Transverse colon (tissue), 4 donors: Measurements from ENCODE around the gene DHTKD1. TPM values are rescaled to one million over a fixed set of nuclear protein-coding genes. Genes with fewer than 3 reads are reported as not detected.

Source experiments
- DNase-seq: peaks from one replicate; pipeline ENCODE4 v3.0.0-alpha.2; 2019
- H3K27ac ChIP-seq, 4 donors: fragments of 200-600 bp; sonication (generic); 2 replicates each; pipeline ENCODE4 v1.5.1; 2016 to 2018; ENCODE audit warnings: inconsistent platforms in 4 of 4
- H3K27me3 ChIP-seq: fragments of 200-600 bp; sonication (generic); 2 replicates; pipeline ENCODE4 v1.5.1; 2017; ENCODE audit warnings: inconsistent platforms
- H3K36me3 ChIP-seq, 4 donors: fragments of 200-600 bp; sonication (generic); 2 replicates each; pipeline ENCODE4 v1.5.1; 2017 to 2019; ENCODE audit warnings: inconsistent platforms in 4 of 4
- H3K4me1 ChIP-seq, 4 donors: fragments of 200-600 bp; sonication (generic); 2 replicates each; pipeline ENCODE4 v1.5.1; 2017 to 2020; ENCODE audit warnings: inconsistent platforms in 4 of 4
- H3K4me3 ChIP-seq, 4 donors: fragments of 200-600 bp; sonication (generic); 1 replicate in 1 of 4; 2 replicates in 3 of 4; pipeline versions ENCODE4 v1.5.1 to v1.6.1; 2017 to 2019; ENCODE audit warnings: inconsistent platforms in 4 of 4
- H3K9me3 ChIP-seq, 2 donors: fragments of 200-600 bp; sonication (generic); 2 replicates each; pipeline ENCODE4 v1.5.1; 2017 to 2019; ENCODE audit warnings: inconsistent platforms in 2 of 2
- EP300 ChIP-seq: sonication (generic); formaldehyde crosslinking; IDR thresholded peaks from one replicate; pipeline ENCODE4 v1.6.1; 2017; ENCODE audit warnings: antibody characterized with exemption, low read depth
- POLR2A ChIP-seq: fragments of 450-650 bp; IDR thresholded peaks from one replicate; pipeline ENCODE4 v1.6.1; 2016; ENCODE audit warnings: antibody characterized with exemption, mild to moderate bottlenecking, moderate library complexity
- POLR2AphosphoS5 ChIP-seq, 3 donors: sonication (generic); formaldehyde crosslinking; IDR thresholded peaks; one replicate each; pipeline ENCODE4 v1.6.1; 2016; ENCODE audit warnings: antibody characterized with exemption in 3 of 3
- WGBS, 2 donors: methylation state at CpG; one replicate each; pipeline ENCODE4 v1.1.5; 2018; ENCODE audit warnings: low coverage in 1 of 2; 5-methylcytosine and 5-hydroxymethylcytosine counted together
- in situ Hi-C, 4 donors: fragments of 200-750 bp; cut with MboI; loops; one replicate each; pipeline versions ENCODE4 v1.15.0 to v1.15.1; 2017; ENCODE audit warnings: low sequenced_read_pairs in 3 of 4, low pct_ligation_motif_present in 1 of 4, low pct_unique_long_range_greater_than_20kb in 1 of 4
- intact Hi-C: fragments of 100-400 bp; cut with DNase I; formaldehyde crosslinking; loops from one replicate; pipeline ENCODE4 v1.15.1; 2023; ENCODE audit warnings: low total_unique reads
- total RNA-seq, 4 donors: library from RNA; depleted of rRNA; stranded (reverse); fragments of >200 nt; gene quantifications; one replicate each; pipeline ENCODE4 v1.1.0, GENCODE V29; 2016
- TF ChIP-seq, protein P1 (sequence below), 5 experiments: fragments of 200-600 bp in 3 of 5; fragments of 450-650 bp in 2 of 5; sonication (generic) in 3 of 5; IDR thresholded peaks; 1 replicate in 2 of 5; 2 replicates in 3 of 5; pipeline ENCODE4 v1.5.1; 2016 to 2017; ENCODE audit warnings: antibody characterized with exemption in 5 of 5, inconsistent platforms in 3 of 5, mild to moderate bottlenecking in 2 of 5, moderate library complexity in 1 of 5

DHTKD1 gene
- total RNA-seq, 4 donors from 2014 or later: 7.0 to 29.5 (median 13.0) TPM

DNA sequence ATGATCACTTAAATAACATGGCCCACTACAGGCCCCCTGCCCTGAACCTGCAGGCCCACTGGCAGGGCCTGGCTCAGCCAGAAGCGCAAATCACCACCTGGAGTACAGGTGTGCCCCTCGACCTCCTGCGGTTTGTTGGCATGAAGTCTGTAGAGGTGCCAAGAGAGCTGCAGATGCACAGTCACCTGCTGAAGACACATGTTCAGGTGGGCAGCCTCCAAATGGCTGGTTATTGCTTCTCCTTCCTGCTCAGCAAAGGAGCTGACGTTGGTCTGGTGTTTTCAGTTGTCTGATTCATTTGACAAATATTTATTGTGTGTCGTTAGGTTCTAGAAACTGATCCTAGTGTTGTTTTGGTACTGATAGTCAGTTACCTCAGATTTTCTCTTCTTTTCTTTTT lies 29.0 kb downstream of the DHTKD1 start:
- peak; percentile 32 for DNase-seq
- no peaks in the 10 kb centered on the region for H3K4me1 ChIP-seq
- intact Hi-C loops (no loop called here), in situ Hi-C loops (no loop called here)
- H3K27ac ChIP-seq: peak overlapping the region in 3 of 4 donors; percentile 0 to 32 (median 5)
- H3K36me3 ChIP-seq: peaks cover 0 to 42% (median 11%) of the 10 kb centered on the region in 4 donors
- no peak overlapping the region for H3K4me3 ChIP-seq
- WGBS, 2 donors: 56% methylated on average over 5 of the region's 5 CpGs; no CpG with 5 or more reads in 1 of the 2 donors
- H3K9me3 ChIP-seq: no peaks in the 10 kb centered on the region
- TF ChIP-seq POLR2AphosphoS5 (IDR thresholded peaks at IDR 0.05) (peak in 1 of 3 donors; percentile 24), POLR2A (no peak)
- H3K27me3 ChIP-seq: no peaks in the 10 kb centered on the region

DNA sequence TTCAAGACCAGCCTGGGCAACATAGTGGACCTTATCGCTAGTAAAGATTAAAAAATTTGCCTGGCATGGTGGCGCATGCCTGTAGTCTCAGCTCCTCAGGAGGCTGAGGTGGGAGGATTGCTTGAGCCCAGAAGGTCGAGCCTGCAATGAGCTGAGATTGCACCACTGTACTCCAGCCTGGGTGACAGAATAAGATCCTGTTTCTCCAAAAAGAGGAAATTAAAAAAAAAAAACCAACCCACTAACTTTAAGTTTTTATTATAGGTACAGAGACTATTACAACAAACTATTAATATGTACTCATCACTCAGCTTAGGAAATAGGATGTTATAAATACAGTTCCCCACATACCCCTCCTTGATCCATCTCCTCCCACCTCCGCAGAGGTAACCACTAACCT lies 30.2 kb downstream of the DHTKD1 start:
- no peaks in the 10 kb centered on the region for H3K27me3 ChIP-seq
- TF ChIP-seq POLR2A (no peak), EP300 (no peak), POLR2AphosphoS5 (IDR thresholded peaks at IDR 0.05) (no peak)
- TF ChIP-seq, protein P1, sequence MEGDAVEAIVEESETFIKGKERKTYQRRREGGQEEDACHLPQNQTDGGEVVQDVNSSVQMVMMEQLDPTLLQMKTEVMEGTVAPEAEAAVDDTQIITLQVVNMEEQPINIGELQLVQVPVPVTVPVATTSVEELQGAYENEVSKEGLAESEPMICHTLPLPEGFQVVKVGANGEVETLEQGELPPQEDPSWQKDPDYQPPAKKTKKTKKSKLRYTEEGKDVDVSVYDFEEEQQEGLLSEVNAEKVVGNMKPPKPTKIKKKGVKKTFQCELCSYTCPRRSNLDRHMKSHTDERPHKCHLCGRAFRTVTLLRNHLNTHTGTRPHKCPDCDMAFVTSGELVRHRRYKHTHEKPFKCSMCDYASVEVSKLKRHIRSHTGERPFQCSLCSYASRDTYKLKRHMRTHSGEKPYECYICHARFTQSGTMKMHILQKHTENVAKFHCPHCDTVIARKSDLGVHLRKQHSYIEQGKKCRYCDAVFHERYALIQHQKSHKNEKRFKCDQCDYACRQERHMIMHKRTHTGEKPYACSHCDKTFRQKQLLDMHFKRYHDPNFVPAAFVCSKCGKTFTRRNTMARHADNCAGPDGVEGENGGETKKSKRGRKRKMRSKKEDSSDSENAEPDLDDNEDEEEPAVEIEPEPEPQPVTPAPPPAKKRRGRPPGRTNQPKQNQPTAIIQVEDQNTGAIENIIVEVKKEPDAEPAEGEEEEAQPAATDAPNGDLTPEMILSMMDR (IDR thresholded peaks at IDR 0.05): no peak
- no peak overlapping the region for H3K4me3 ChIP-seq
- intact Hi-C loops (no loop called here), in situ Hi-C loops (no loop called here)
- peaks cover 0 to 39% (median 13%) of the 10 kb centered on the region in 4 donors for H3K36me3 ChIP-seq
- no peak for DNase-seq
- H3K27ac ChIP-seq: no peak overlapping the region
- H3K9me3 ChIP-seq: no peaks in the 10 kb centered on the region
- H3K4me1 ChIP-seq: no peaks in the 10 kb centered on the region
- 60 to 85% methylated on average over 1 to 4 of the region's 4 CpGs for WGBS, 2 donors

DNA sequence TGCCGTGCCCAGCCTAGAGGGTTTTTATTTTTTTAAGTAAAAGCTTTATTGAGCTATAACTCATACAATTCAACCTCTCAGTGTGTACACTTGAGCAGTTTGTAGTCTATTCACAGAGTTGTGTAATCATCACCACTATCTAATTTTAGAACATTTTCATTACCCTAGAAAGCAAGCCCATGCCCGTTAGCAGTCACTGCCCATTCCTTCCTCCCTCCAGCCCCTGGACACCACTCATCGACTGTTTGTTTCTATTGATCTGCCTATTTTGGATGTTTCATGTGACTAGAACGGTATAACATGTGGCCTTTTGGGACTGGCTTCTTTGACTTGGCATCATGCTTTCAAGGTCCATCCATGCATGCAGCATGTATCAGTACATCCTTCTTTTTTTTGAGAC lies 35.0 kb downstream of the DHTKD1 start:
- no peaks in the 10 kb centered on the region for H3K9me3 ChIP-seq
- peaks cover 0 to 55% (median 22%) of the 10 kb centered on the region in 4 donors for H3K36me3 ChIP-seq
- no peak for DNase-seq
- TF ChIP-seq POLR2A: no peak
- TF ChIP-seq, protein P1 (IDR thresholded peaks at IDR 0.05): no peak
- TF ChIP-seq EP300: no peak
- no peak for TF ChIP-seq POLR2AphosphoS5 (IDR thresholded peaks at IDR 0.05)
- in situ Hi-C loops (no loop called here), intact Hi-C loops (no loop called here)
- H3K4me3 ChIP-seq: no peak overlapping the region
- WGBS, 2 donors: 79 to 85% methylated on average over 3 to 4 of the region's 4 CpGs
- H3K4me1 ChIP-seq: no peaks in the 10 kb centered on the region
- H3K27me3 ChIP-seq: no peaks in the 10 kb centered on the region
- H3K27ac ChIP-seq: no peak overlapping the region

DNA sequence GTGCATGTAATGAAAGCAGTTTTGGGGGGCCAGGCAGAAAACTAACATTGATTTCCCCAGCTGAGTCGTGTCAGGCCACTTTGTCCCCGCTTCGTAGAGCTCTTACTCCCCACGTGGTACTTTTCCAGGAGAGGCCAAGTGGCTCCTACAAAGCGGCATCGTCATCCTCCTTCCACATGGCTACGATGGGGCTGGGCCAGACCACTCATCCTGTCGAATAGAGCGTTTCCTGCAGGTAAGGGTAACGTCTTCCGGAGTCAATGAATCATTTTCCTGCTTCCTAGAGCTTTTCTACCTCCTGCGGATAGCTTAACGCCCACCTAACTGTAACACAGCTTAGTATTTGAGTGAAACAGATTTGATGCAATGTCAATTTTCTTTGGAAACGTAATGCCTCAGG lies 39.0 kb downstream of the DHTKD1 start:
- no peaks in the 10 kb centered on the region for H3K4me1 ChIP-seq
- TF ChIP-seq, protein P1 (IDR thresholded peaks at IDR 0.05): no peak
- TF ChIP-seq EP300 (no peak), POLR2AphosphoS5 (IDR thresholded peaks at IDR 0.05) (no peak), POLR2A (no peak)
- H3K36me3 ChIP-seq: peaks cover 0 to 43% (median 19%) of the 10 kb centered on the region in 4 donors
- DNase-seq: no peak
- intact Hi-C loops (no loop called here), in situ Hi-C loops (no loop called here)
- no peaks in the 10 kb centered on the region for H3K27me3 ChIP-seq
- H3K9me3 ChIP-seq: no peaks in the 10 kb centered on the region
- no peak overlapping the region for H3K4me3 ChIP-seq
- no peak overlapping the region for H3K27ac ChIP-seq
- WGBS, 2 donors: 94 to 97% methylated on average over 7 to 14 of the region's 14 CpGs

DNA sequence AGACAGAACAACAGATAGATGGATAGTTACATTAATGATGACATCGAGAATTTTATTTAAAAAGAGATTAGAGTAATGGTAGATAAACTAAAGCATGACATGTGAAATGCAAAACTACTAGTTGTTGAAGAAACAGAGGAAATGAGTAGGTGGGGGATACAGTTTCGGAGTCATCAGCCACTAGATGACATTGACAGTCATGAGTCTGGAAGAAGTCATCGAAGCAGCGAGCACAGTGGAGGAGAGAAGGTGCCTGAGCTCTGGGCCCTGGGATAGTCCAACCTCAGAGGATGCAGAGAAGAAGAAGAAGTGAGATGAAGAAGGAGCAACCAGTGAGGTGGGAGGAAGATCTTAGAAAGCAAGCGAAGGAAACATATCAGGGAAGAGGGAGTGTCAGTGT lies 40.5 kb downstream of the DHTKD1 start:
- DNase-seq: no peak
- intact Hi-C loops: no loop called here
- in situ Hi-C loops: no loop called here

More for the DNA sequence above, 40.5 kb downstream of the DHTKD1 start:
- Histone ChIP-seq H3K36me3 (peaks cover 0 to 41% (median 18%) of the 10 kb centered on the region in 4 donors), H3K4me3 (no peak overlapping the region), H3K27ac (no peak overlapping the region), H3K27me3 (no peaks in the 10 kb centered on the region), H3K9me3 (no peaks in the 10 kb centered on the region), H3K4me1 (no peaks in the 10 kb centered on the region)
- no peak for TF ChIP-seq POLR2A
- TF ChIP-seq POLR2AphosphoS5 (IDR thresholded peaks at IDR 0.05): no peak
- no peak for TF ChIP-seq EP300
- TF ChIP-seq, protein P1 (IDR thresholded peaks at IDR 0.05): no peak
- WGBS, 2 donors: 98 to 100% methylated on average over 5 of the region's 5 CpGs
